GM21447 (cell line): Measurements from ENCODE around the gene CXCL17.

Source experiments
- ATAC-seq: cut with Tn5 transposase; IDR thresholded peaks from one replicate; pipeline ENCODE4 v1.9.1; 2021; ENCODE audit not compliant: unreplicated experiment

CXCL17 gene

GRCh38 chr19:42424712-42425131, 18.0 kb downstream of the CXCL17 start:
- no peak for ATAC-seq

- no peak for ATAC-seq
Measured at GRCh38 chr19:42424345-42424707, 18.4 kb downstream of the CXCL17 start.

- peak; percentile 82 for ATAC-seq
Measured at GRCh38 chr19:42423462-42424344, 19.0 kb downstream of the CXCL17 start.

GRCh38 chr19:42422901-42423461, 19.8 kb downstream of the CXCL17 start:
- ATAC-seq = peak; percentile 34

GRCh38 chr19:42422092-42422900, 20.4 kb downstream of the CXCL17 start:
- peak; percentile 6 for ATAC-seq

GRCh38 chr19:42421591-42422031, 21.1 kb downstream of the CXCL17 start:
- no peak for ATAC-seq

GRCh38 chr19:42421101-42421500, 21.6 kb downstream of the CXCL17 start:
- ATAC-seq = no peak

GRCh38 chr19:42420055-42420544, 22.6 kb downstream of the CXCL17 start:
- no peak for ATAC-seq

- no peak for ATAC-seq
Measured at GRCh38 chr19:42419309-42419708, 23.4 kb downstream of the CXCL17 start.

GRCh38 chr19:42412661-42413076, 30.1 kb downstream of the CXCL17 start:
- ATAC-seq = no peak

- no peak for ATAC-seq
Measured at GRCh38 chr19:42412227-42412626, 30.5 kb downstream of the CXCL17 start.

GRCh38 chr19:42411581-42412178, 31.1 kb downstream of the CXCL17 start:
- ATAC-seq = no peak

- no peak for ATAC-seq
Measured at GRCh38 chr19:42410371-42410770, 32.4 kb downstream of the CXCL17 start.

- no peak for ATAC-seq
Measured at GRCh38 chr19:42409477-42409876, 33.3 kb downstream of the CXCL17 start.

GRCh38 chr19:42407816-42408175, 35.0 kb downstream of the CXCL17 start:
- ATAC-seq = no peak

- no peak for ATAC-seq
Measured at GRCh38 chr19:42407085-42407815, 35.5 kb downstream of the CXCL17 start.

GRCh38 chr19:42406111-42406510, 36.6 kb downstream of the CXCL17 start:
- no peak for ATAC-seq

- no peak for ATAC-seq
Measured at GRCh38 chr19:42403586-42403985, 39.2 kb downstream of the CXCL17 start.

GRCh38 chr19:42402376-42403116, 40.2 kb downstream of the CXCL17 start:
- ATAC-seq = no peak
